PC-3 (cell line): Measurements from ENCODE around the gene SOX5. TPM values are rescaled to one million over a fixed set of nuclear protein-coding genes. Genes with fewer than 3 reads are reported as not detected.

Experiments used
- ATAC-seq: fragments of 200-7000 bp; cut with Tn5 transposase; 2 replicates; pipeline ENCODE4 v1.9.1; 2020; ENCODE audit warnings: mild to moderate bottlenecking, moderate library complexity
- BruUV-seq: library from RNA; stranded (reverse); fragments of 400-500 nt; replicated peaks from 2 replicates; lab custom pipeline; 2021; lab: Mats Ljungman, UMichigan
- CTCF ChIA-PET: fragments of 300-600 bp; sonication (Branson Sonifier 250); formaldehyde crosslinking; loops from one replicate; lab custom pipeline; 2022; ENCODE audit warnings: antibody characterized with exemption; lab: Charles Lee
- POLR2A ChIA-PET: fragments of 300-600 bp; sonication (Branson Sonifier 250); formaldehyde crosslinking; loops from one replicate; lab custom pipeline; 2022; ENCODE audit warnings: antibody characterized with exemption; ENCODE audit not compliant: unreplicated experiment; lab: Charles Lee
- DNase-seq: peaks from one replicate; pipeline ENCODE4 v3.0.0-alpha.2; 2015
- H2AFZ ChIP-seq: fragments of 300-600 bp; sonication (generic); 2 replicates; pipeline ENCODE4 v1.6.0; 2016; ENCODE audit warnings: antibody characterized with exemption, low read length
- H3F3A ChIP-seq: fragments of 300-600 bp; sonication (generic); one replicate; pipeline ENCODE4 v1.6.0; 2017; ENCODE audit warnings: antibody characterized with exemption, low read length, control low read depth, mild to moderate bottlenecking; ENCODE audit not compliant: unreplicated experiment
- H3K27ac ChIP-seq: fragments of 300-600 bp; sonication (generic); 2 replicates; pipeline ENCODE4 v1.5.1; 2016; ENCODE audit warnings: mild to moderate bottlenecking, low read length
- H3K27me3 ChIP-seq: fragments of 300-600 bp; sonication (generic); 2 replicates; pipeline ENCODE4 v1.6.1; 2016; ENCODE audit warnings: low read length, mixed read lengths
- H3K36me3 ChIP-seq: fragments of 300-600 bp; sonication (generic); 2 replicates; pipeline ENCODE4 v1.6.1; 2016; ENCODE audit warnings: low read depth, mixed run types, low read length, mixed read lengths
- H3K4me1 ChIP-seq: fragments of 300-600 bp; sonication (generic); 2 replicates; pipeline ENCODE4 v1.5.1; 2016; ENCODE audit warnings: low read length; ENCODE audit not compliant: insufficient read depth
- H3K4me2 ChIP-seq: fragments of 300-600 bp; sonication (generic); 2 replicates; pipeline ENCODE4 v1.6.0; 2016; ENCODE audit warnings: low read length
- H3K4me3 ChIP-seq: fragments of 300-600 bp; sonication (generic); 2 replicates; pipeline ENCODE4 v1.5.1; 2016; ENCODE audit warnings: mild to moderate bottlenecking, low read length, mixed read lengths
- H3K79me2 ChIP-seq: fragments of 300-600 bp; sonication (generic); 2 replicates; pipeline ENCODE4 v1.6.1; 2017; ENCODE audit warnings: low read length, mixed read lengths
- H3K9ac ChIP-seq: fragments of 300-600 bp; sonication (generic); 2 replicates; pipeline ENCODE4 v1.6.0; 2016; ENCODE audit warnings: mild to moderate bottlenecking, low read length
- H3K9me2 ChIP-seq: fragments of 300-600 bp; sonication (generic); replicated peaks from 2 replicates; pipeline ENCODE4 v1.6.1; 2016; ENCODE audit warnings: mixed run types, low read length, mixed read lengths
- H3K9me3 ChIP-seq: fragments of 300-600 bp; sonication (generic); 2 replicates; pipeline ENCODE4 v1.6.1; 2016; ENCODE audit warnings: low read length, mixed read lengths
- H4K20me1 ChIP-seq: fragments of 300-600 bp; sonication (generic); 2 replicates; pipeline ENCODE4 v1.6.1; 2016; ENCODE audit warnings: low read length, mixed read lengths
- CTCF ChIP-seq: fragments of 300-600 bp; sonication (generic); conservative IDR thresholded peaks from 2 replicates; pipeline ENCODE4 v1.5.1; 2017; ENCODE audit warnings: antibody characterized with exemption, low read depth, mild to moderate bottlenecking, low read length
- EZH2 ChIP-seq: fragments of 300-600 bp; sonication (generic); IDR thresholded peaks from one replicate; pipeline ENCODE4 v1.6.1; 2017; ENCODE audit warnings: antibody characterized with exemption, mild to moderate bottlenecking, low read length; ENCODE audit not compliant: unreplicated experiment
- EZH2phosphoT487 ChIP-seq: fragments of 300-600 bp; sonication (generic); IDR thresholded peaks from 2 replicates; pipeline ENCODE4 v1.6.1; 2018; ENCODE audit warnings: mild to moderate bottlenecking, antibody characterized with exemption, low read length, borderline replicate concordance
- intact Hi-C: fragments of 100-400 bp; cut with micrococcal nuclease; formaldehyde crosslinking; loops from 2 replicates; pipeline ENCODE4 v1.9.0; 2023
- total RNA-seq: library from RNA; depleted of rRNA; stranded (reverse); fragments of >200 nt; gene quantifications from 2 replicates; pipeline ENCODE4 v1.2.3, GENCODE V29; 2014

Gene SOX5
- total RNA-seq, 1 experiment from 2014 or later, result not detected

DNA sequence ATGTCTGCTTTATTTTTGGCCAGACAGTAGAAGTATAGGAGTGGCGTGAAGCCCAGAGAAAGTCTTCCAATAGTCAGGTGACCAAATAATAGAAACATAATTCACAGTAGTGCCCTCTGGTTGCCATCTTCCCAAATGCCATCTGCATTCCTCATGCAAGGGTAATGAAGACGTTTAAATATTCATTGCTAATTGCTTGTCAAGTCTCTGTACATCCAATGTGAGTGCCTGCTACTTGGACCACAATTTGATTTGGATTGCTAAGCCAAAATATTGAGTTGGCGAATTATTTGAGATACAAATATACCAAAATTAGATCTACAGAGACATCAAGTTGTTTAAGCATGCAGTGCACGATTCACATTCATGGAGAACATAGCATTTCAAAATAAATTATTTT lies 402.7 kb downstream of the SOX5 start:
- TF ChIP-seq EZH2 (no peak), CTCF (no peak)
- H3K9me2 ChIP-seq, result no peaks in the 10 kb centered on the region
- intact Hi-C loops, result no loop called here
- H3K27ac ChIP-seq, result no peak overlapping the region
- H4K20me1 ChIP-seq, result no peaks in the 10 kb centered on the region
- BruUV-seq, result no TSS peak
- H3K4me3 ChIP-seq, result no peak overlapping the region
- no peaks in the 10 kb centered on the region for H3F3A ChIP-seq
- no peaks in the 10 kb centered on the region for H3K4me1 ChIP-seq
- H3K9me3 ChIP-seq, result no peaks in the 10 kb centered on the region
- H2AFZ ChIP-seq, result no peak overlapping the region
- ChIA-PET CTCF (no interaction called here), POLR2A (no interaction called here)
- no peak overlapping the region for H3K4me2 ChIP-seq
- DNase-seq (no peak), ATAC-seq (no peak)
- H3K27me3 ChIP-seq, result peaks cover 15% of the 10 kb centered on the region; the same call in 1 of the 2 replicates
- H3K79me2 ChIP-seq, result no peaks in the 10 kb centered on the region
- H3K9ac ChIP-seq, result no peak overlapping the region
- no peaks in the 10 kb centered on the region for H3K36me3 ChIP-seq

DNA sequence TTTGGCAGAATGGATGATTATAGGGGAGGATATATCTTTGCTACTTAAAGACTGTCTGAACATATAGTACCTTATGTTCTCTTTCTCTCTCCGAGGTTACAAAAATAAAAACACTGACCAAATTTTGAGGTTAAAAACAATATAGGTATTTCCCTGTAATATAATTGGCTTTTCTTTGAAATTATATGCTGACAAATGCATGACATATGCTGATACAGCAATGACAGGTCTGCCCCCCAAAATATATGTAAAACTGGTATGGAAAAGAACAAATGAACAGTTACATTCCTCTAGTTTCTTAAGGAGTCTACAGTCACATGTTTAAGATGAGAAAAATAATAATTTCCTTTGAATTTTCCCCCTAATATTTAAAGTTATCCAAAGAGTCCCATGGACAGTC lies 405.7 kb downstream of the SOX5 start:
- H3K9me3 ChIP-seq, result no peaks in the 10 kb centered on the region
- TF ChIP-seq EZH2phosphoT487 (no peak), EZH2 (no peak), CTCF (no peak)
- no peak overlapping the region for H3K9ac ChIP-seq
- H3K4me1 ChIP-seq, result no peaks in the 10 kb centered on the region
- H3K4me3 ChIP-seq, result no peak overlapping the region
- H2AFZ ChIP-seq, result no peak overlapping the region
- no peak overlapping the region for H3K27ac ChIP-seq
- ATAC-seq (no peak), DNase-seq (no peak)
- H3K27me3 ChIP-seq, result peaks cover 15% of the 10 kb centered on the region; the same call in 1 of the 2 replicates
- H3F3A ChIP-seq, result no peaks in the 10 kb centered on the region
- no peaks in the 10 kb centered on the region for H3K79me2 ChIP-seq
- no peaks in the 10 kb centered on the region for H3K9me2 ChIP-seq
- no TSS peak for BruUV-seq
- H3K4me2 ChIP-seq, result no peak overlapping the region
- ChIA-PET POLR2A (no interaction called here), CTCF (no interaction called here)
- intact Hi-C loops, result no loop called here
- no peaks in the 10 kb centered on the region for H3K36me3 ChIP-seq
- no peaks in the 10 kb centered on the region for H4K20me1 ChIP-seq

DNA sequence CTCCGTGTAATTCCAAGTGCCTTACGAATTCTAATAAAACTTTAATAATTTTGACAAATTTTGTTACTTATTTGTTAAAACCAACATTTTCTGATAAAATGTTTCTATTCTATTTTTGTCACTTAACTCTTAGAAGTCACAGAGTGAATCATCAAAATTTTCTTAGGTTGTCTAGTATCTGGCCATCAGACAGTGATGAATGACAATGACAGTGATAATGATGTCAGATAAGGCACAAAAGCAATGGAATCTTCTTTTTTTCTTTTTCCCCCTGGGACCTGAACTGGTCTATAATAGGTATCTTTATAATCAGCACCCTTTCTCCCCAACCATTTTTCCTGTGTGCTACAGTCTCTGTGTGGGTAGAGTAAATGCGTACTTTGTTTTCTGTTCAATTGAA lies 407.3 kb downstream of the SOX5 start:
- no peak for DNase-seq
- ChIA-PET CTCF (no interaction called here), POLR2A (no interaction called here)
- Histone ChIP-seq H3K9ac (no peak overlapping the region), H3K9me3 (no peaks in the 10 kb centered on the region), H3K4me2 (no peak overlapping the region), H3K27ac (no peak overlapping the region), H3F3A (no peaks in the 10 kb centered on the region), H3K36me3 (no peaks in the 10 kb centered on the region), H3K27me3 (peaks cover 24% of the 10 kb centered on the region; the same call in 1 of the 2 replicates), H2AFZ (no peak overlapping the region), H3K4me1 (no peaks in the 10 kb centered on the region), H3K9me2 (no peaks in the 10 kb centered on the region), H3K79me2 (no peaks in the 10 kb centered on the region), H3K4me3 (no peak overlapping the region), H4K20me1 (no peaks in the 10 kb centered on the region)
- no TSS peak for BruUV-seq
- no peak for TF ChIP-seq EZH2phosphoT487
- no peak for TF ChIP-seq EZH2
- TF ChIP-seq CTCF, result no peak
- ATAC-seq, result no peak
- intact Hi-C loops, result no loop called here
